Epidermal melanocyte (primary cell): ENCODE results near the gene FCER2.
"Not testable (repeated sequence)": the region's sequence is repeated elsewhere in the genome, so short reads cannot be mapped to it uniquely, and the experiment has no call there.

Experiments
- DNase-seq: peaks from one replicate; pipeline ENCODE4 v3.0.0; 2011; ENCODE audit warnings: low spot score; ENCODE audit not compliant: insufficient read length

The FCER2 gene

DNA sequence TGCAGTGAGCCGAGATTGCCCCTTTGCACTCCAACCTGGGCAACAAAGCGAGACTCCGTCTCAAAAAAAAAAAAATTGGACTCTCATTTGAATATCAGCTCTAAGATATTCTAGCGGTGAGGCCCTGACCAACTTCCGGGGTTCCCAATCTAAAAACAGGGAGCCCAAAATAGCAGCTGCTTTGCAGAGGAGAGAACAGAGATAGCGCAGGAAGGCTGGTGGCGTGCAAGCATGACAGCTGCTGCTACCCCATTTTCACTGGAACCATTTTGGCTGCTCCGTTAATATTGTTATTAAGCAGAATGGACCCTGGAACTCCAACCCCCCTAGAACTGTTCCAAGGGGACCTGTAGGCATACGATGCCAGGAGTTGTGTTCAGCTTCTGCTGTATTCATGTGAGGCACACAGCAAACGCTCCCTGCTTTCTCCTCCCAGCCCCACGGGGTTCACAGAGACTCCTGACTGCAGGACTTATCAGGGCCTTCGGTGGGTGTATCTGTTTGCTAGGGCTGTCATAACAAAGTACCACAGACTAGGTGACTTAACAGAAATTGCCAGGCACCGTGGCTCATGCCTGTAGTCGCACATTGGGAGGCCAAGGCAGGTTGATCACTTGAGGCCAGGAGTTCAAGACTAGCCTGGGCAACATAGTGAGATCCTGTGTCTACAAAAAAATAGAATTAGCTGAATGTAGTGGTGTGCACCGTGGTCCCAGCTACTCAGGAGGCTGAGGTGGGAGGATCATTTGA, 53.5 kb downstream of the FCER2 start:
- no peak for DNase-seq

DNA sequence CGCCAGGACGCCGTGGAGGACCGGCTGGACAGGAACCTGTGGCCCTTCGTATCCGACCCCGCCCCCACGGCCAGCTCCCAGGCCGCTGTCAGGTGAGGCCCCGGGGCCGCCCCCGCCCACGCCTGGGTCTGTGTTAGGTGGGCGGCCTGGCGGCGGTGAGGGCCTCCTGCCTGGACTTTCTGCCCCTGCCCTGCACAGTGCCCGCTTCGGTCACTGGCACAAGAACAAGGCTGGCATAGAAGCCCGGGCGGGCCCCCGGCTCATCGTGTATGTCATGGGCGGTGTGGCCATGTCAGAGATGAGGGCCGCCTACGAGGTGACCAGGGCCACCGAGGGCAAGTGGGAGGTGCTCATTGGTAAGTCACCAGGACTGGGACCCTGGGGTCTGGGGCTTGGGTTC, 54.8 kb downstream of the FCER2 start:
- no peak for DNase-seq

DNA sequence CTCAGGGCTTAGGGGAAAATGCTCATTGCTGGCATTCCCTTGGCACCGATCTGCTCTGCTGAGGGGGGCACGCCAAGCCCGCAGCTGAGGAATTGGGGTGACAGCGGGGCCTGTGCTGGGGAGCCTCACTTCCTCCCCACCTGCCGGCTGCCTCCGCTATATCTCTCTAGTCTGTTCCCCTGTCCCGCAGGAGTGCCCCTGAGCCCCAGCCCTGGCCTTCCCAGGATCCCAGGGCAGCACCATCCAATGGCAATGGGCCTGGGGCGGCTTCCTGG, 55.6 kb downstream of the FCER2 start:
- no peak for DNase-seq

DNA sequence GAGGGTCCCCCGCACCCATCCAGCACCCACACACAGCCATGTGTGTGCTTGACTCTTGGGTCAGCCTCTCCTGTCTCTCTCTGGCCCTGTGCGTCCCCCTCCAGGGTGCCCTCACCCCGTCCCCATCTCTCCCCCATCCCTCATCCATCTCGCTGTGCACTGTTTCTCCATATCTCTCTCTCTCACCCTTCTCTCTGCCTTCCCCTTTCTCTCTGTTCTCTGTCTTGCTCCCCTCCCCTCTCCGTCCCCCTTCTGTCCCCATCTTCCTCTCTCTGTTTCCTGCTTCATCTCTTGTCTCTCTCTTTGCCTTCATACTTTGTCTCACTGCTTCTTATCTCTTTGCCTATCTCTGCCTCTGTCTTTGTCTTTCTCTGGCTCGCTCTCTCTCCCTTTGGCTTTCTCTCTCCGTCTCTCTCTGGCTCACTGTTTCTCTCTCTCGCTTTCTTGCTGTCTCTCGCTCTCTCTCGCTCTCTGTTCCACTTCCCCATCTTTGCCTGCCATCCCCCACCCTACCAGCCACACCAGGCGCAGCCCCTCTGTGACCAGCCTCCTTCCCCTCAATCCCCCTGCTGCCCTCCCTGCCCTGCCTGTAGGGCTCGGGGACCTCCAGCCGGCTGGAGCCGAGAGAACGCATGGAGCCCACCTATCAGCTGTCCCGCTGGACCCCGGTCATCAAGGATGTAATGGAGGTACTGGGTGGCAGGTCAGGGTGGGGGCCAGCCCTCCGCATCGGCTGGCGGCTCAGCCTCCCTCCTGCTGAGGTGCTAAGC, 56.1 kb downstream of the FCER2 start:
- no peak for DNase-seq

DNA sequence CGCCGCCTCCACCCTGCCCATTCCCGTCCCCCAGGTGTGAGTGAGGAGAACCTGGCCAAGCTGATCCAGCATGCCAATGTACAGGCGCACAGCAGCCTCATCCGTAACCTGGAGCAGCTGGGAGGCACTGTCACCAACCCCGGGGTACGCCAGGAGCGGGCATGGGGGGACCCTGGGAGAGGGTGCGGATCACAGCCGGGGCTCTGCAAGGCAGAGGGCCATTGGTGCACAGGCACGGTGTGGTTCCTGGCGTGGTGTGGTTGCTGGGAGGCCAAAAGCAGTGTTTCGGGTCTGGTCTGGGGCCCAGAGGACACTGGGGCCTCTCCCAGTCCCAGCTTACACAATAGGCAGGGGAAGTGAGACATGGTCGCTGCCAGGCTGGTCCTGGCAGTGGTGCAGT, 56.8 kb downstream of the FCER2 start:
- no peak for DNase-seq

GRCh38 chr19:7644550-7644877, 57.4 kb downstream of the FCER2 start:
- DNase-seq = no peak

DNA sequence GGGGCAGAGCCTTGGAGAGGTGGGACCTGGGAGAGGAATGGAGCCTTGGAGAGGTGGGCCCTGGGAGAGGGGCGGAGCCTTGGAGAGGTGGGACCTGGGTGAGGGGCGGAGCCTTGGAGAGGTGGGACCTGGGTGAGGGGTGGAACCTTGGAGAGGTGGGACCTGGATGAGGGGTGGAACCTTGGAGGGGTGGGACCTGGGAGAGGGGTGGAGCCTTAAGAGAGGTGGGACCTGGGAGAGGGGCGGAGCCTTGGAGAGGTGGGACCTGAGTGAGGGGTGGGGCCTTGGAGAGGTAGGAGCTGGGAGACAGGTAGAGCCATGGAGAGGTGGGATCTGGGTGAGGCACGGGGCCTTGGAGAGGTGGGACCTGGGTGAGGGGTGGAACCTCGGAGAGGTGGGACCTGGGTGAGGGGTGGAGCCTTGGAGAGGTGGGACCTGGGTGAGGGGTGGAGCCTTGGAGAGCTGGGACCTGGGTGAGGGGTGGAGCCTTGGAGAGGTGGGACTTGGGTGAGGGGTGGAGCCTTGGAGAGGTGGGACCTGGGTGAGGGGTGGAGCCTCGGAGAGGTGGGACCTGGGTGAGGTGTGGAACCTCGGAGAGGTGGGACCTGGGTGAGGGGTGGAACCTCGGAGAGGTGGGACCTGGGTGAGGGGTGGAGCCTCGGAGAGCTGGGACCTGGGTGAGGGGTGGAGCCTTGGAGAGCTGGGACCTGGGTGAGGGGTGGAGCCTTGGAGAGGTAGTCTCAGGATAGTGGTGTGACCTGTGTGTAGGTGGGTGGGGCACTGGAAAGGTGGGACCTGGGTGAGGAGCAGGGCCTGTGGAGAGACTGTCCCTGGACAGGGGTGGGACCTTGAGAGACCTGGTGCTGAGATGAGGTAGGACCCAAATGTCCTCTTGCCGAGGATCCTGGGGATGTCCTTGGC, 58.0 kb downstream of the FCER2 start:
- DNase-seq = not testable (repeated sequence)

DNA sequence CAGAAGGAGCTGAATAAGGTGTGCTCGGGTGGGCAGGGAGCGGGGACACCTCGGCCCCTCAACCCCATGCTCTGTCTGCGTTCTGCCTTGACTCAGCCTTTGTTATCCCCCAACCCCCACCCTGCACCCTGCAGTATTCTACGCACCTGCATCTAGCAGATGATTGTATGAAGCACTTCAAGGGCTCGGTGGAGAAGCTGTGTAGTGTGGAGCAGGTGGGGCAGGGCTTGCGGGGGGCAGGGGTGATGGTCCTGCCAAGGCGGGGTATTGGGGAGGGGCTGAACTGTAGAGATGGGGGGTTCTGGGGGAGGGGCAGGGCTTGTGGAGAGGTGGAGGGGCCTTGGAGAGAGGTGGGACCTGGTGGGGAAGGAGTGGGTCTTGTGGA, 58.9 kb downstream of the FCER2 start:
- DNase-seq = no peak

- no peak for DNase-seq
Measured at GRCh38 chr19:7642295-7643030, 59.5 kb downstream of the FCER2 start.

DNA sequence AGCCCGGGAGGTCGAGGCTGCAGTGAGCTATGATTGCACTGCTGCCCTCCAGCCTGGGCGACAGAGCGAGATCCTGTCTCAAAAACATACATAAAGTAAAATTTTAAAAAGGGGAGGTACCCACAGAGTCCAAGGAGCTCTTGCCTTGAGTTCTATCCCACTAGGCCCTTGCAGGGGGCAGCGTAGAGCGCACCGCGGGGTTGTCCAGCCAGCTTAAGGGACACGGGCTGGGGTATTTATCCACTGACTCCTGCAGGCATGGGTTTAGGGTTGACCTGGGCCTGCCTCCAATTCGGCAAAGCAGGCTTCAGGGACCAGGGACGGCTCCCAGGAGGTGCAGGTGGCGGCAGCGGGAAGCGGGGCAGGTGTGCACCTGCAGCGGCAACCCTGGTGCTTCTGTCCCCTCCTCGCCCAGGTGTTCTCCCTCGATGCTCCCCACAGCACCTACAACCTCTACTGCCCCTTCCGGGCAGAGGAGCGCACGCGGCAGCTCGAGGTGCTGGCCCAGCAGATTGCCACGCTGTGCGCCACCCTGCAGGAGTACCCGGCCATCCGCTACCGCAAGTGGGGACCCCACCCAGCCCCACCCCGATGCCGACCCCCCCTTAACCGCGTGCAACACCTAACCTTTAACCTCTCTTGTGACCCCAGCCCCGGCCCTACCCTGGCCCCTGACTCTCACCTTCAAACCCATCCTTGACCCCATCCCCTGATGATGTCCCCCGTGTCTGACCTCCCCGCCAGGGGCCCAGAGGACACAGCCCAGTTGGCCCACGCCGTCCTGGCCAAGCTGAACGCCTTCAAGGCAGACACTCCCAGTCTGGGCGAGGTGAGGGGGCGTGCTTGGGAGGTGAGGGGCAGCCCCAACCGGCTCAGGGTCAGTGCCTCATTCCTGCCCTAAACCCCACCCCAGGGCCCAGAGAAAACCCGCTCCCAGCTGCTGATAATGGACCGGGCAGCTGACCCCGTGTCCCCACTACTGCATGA, 60.3 kb downstream of the FCER2 start:
- DNase-seq = no peak

- DNase-seq = no peak
Measured at GRCh38 chr19:7640803-7641202, 61.1 kb downstream of the FCER2 start.

GRCh38 chr19:7639863-7640348, 62.0 kb downstream of the FCER2 start:
- no peak for DNase-seq

DNA sequence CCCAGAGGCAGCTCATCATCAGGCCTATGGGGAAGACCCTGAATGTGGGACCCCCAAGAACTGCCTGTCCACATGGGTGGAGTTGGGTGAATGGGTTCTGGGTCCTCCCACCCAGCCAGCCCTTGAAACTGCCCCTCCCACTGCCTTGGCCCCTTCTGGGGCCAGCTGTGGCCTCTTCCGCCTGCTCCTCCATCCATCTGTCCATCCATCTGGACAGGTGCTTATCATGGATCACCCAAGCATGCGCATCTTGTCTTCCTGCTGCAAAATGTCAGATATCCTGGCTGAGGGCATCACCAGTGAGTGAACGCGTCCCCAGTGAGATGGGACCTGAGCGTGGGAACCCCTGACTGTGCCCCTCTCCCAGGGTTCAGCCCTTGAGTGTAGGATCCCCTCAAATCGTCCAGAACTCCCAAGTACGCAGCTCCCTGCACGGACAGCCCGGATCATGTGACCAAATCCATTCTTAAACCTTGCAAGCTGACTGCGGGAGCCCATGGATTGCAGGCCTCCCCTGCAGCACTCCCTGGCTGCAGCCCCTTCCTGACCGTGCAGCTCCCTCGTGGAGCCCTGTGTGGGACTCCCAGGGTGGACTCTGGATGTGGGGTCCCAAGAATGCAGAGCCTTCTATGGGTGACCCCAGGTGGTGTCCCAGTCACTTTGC, 63.0 kb downstream of the FCER2 start:
- DNase-seq = no peak
